Epithelial cell of esophagus (primary cell): Measurements from ENCODE around the gene GARIN5A.

Experiments used
- DNase-seq: peaks from one replicate; pipeline ENCODE4 v3.0.0; 2010; ENCODE audit warnings: low read depth
- H3K4me3 ChIP-seq: 2 replicates; pipeline ENCODE4 v1.5.1; 2011; ENCODE audit warnings: mild to moderate bottlenecking, low read length, control low read depth
- CTCF ChIP-seq: IDR thresholded peaks from 2 replicates; pipeline ENCODE4 v1.5.1; 2011; ENCODE audit warnings: low read depth, mild to moderate bottlenecking, low read length, control low read depth, inconsistent platforms; ENCODE audit not compliant: insufficient read depth; ENCODE audit errors: missing control alignments

The GARIN5A gene

GRCh38 chr19:50468818-50469217, 7.8 kb downstream of the GARIN5A start:
- TF ChIP-seq CTCF: no peak
- H3K4me3 ChIP-seq: no peak overlapping the region
- no peak for DNase-seq

GRCh38 chr19:50467566-50467965, 9.1 kb downstream of the GARIN5A start:
- no peak for DNase-seq
- no peak overlapping the region for H3K4me3 ChIP-seq
- no peak for TF ChIP-seq CTCF

DNA sequence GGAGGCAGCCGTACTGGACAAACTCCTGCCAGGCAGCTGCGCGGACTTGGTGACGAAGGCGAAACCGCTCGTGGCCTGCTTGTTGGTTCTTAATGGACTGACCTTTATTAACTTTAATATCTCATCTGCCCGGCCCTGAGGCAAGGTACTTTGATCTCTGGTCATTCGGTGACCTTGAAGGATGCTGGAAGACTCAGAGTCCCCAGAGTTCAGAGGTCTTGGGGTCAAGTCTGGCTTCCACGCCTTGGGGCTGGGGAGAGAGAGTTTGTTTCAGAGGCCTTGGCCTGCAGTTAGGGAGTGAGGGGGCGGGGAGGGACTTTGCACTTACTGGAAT, 10.0 kb downstream of the GARIN5A start:
- no peak for DNase-seq
- no peak overlapping the region for H3K4me3 ChIP-seq

DNA sequence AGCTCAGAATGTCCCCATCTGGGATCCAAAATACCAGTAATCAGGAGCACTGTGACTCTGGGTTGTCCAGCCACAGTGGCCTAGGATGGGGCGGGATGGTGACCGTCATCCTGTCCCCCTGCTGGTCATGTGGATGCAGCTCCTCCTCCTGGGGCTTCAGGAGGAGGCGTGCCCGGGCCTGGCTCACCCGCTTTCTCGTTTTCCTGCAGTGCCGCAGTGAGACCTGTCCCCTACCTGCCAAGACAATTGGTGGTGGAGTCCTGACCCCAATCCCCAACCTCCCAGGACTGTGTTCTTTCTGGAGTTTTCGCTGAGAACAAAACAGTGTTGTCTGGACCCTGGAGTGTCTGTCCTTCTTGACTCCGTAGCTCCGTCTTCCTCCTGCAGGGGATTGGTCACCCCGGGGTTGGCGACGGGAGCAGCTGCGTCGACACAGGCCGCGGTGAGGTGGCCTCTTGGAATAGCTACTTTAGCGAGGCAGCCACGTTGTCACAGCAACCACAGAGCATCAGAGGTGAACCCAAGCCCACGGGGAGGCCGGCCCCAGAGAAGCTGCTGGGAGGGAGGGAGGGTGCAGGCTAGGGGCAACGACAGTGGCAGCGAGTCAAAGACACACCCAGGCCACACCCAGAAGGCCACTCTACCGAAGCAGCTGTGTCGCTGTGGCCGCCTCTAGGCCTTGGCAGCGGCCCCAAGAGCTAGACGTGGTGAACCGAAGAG, 10.5 kb downstream of the GARIN5A start:
- TF ChIP-seq CTCF: no peak
- DNase-seq: peak; percentile 6
- H3K4me3 ChIP-seq: no peak overlapping the region

More for the DNA sequence above, 10.0 kb downstream of the GARIN5A start:
- TF ChIP-seq CTCF: no peak

DNA sequence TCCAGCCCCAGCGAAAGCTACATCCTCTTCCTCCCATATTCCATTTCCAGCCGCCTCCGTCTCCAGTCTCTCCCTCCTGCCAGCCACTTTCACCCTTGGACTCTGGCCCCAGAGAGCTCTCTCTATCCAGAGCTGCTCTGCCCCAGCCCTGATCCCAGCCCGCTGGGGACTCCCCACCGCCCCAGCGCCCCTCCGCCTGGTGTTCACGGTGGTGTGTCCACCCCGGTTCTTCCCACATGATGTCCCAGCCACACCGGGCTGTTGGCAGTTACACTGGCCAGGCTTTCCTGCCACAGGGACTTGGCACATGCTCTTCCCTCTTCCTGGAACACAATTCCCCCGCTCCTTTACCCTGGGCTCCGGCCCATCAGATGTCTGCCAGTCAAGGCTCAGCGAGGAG, 11.6 kb downstream of the GARIN5A start:
- TF ChIP-seq CTCF: no peak
- no peak for DNase-seq
- no peak overlapping the region for H3K4me3 ChIP-seq

GRCh38 chr19:50464348-50464747, 12.3 kb downstream of the GARIN5A start:
- no peak for TF ChIP-seq CTCF
- no peak for DNase-seq

DNA sequence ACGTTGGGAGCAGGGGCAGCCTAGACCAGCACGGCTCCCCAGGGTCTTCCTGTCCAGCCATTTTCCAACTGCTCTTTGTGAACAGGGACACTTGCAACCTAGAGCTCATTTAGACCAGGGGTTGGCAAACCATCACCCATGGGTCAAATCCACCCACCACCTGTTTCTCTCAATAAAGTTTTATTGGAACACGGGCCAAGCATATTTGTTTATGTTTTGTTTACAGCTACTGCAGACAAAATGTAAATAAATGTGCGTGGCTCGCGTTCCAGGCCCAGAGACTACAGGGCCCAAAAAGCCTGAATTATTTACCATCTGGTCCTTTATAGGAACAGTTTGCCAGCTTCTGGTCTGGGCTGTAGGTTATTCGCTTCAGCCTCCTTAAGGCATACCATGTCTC, 13.7 kb downstream of the GARIN5A start:
- TF ChIP-seq CTCF: no peak
- no peak for DNase-seq
- no peak overlapping the region for H3K4me3 ChIP-seq

More at GRCh38 chr19:50464348-50464747, 12.3 kb downstream of the GARIN5A start:
- H3K4me3 ChIP-seq: no peak overlapping the region
